GM21825 (cell line): ENCODE results near the gene CCDC28B.

Experiments
- ATAC-seq: cut with Tn5 transposase; IDR thresholded peaks from one replicate; pipeline ENCODE4 v1.9.1; 2021; ENCODE audit warnings: mild to moderate bottlenecking, moderate library complexity; ENCODE audit not compliant: unreplicated experiment

The CCDC28B gene

GRCh38 chr1:32192220-32192948 lies 8.0 kb upstream of the CCDC28B start:
- ATAC-seq = no peak

DNA sequence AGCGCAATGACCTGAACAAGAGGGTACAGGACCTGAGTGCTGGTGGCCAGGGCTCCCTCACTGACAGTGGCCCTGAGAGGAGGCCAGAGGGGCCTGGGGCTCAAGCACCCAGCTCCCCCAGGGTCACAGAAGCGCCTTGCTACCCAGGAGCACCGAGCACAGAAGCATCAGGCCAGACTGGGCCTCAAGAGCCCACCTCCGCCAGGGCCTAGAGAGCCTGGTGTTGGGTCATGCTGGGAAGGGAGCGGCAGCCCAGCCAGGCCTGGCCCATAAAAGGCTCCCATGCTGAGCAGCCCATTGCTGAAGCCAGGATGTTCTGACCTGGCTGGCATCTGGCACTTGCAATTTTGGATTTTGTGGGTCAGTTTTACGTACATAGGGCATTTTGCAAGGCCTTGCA lies 5.4 kb upstream of the CCDC28B start:
- ATAC-seq = no peak

GRCh38 chr1:32195531-32195930 lies 4.9 kb upstream of the CCDC28B start:
- ATAC-seq = no peak

DNA sequence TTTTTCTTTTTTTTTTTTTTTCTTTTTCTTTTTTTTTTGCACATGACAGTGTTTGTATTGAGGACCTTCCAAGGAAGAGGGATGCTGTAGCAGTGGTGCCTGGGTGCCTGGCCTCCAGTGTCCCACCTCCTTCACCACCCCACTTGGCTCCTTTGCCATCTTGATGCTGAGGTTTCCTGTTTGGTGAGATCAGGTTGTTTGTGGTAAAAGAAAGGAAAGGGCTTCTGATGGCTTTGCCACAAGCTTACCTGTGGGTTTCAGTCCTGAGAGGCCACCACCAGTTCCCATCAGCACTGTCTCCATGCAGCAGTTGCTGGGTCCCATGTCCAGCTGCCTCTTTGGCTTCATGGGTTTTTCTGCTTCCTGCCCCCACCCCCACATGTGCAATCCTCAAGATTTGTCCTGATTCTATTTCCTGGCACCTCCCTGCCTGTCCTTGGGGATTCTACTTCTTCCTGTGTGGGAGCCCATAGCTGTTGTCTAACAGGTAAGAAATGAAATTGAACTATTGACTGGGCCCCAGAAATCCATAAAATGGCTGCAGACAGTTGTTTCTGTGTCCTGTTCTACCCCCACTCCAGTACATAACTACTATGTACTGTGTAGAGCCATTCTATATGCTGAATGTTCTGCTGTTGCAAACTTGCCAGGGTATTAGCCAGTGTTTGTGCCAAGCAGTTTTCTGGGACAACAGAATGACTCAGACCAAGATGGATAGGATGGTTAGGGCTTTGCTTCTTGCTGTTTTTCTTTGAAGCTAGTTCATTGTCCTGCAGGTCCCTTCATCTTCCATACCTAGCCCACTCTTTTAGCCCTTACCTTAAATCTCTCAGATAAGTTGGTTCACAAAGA lies 4.2 kb upstream of the CCDC28B start:
- ATAC-seq = no peak

- ATAC-seq = no peak
Observed at GRCh38 chr1:32197074-32197473, 3.3 kb upstream of the CCDC28B start.

- no peak for ATAC-seq
Observed at GRCh38 chr1:32197837-32198236, 2.6 kb upstream of the CCDC28B start.

DNA sequence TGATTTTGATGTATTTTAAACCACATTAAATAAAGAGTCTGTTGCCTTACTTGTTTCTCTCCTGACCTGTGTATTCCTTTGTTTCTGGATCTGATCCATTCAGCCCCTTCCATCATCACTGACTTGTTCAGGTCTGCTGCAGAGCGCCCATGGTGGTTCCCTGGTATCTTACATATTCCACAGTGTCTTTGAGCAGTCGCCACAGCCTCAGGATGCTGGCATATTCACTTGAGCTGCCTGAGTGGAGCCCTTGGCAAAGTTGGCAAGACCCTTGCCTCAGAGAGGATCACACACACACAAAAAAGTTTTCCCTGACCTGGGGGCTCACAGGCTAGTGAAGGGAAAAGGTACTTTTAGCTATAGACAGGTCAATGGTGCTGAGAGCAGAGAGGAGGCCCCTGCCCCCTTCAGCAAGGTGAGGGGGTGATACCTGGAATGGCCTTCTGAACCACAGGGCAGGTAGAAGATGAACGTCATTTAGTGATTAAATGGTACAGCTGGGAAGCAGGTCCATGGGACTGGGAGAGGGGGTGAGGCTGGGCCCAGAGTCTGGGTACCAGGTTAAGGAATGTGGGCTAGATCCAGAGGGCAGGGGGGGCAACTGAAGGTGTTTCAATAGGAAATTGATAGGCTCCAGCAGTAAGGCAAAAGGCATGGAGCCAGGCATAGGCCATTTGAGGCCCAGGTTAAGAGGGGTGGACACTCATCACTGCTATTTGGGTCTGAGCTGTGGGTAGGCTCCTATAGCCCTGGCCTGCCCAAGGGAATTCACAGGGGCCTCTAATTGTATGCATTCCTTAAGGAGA lies 2.0 kb upstream of the CCDC28B start:
- ATAC-seq = no peak

GRCh38 chr1:32199043-32199716 lies 1.2 kb upstream of the CCDC28B start:
- no peak for ATAC-seq

DNA sequence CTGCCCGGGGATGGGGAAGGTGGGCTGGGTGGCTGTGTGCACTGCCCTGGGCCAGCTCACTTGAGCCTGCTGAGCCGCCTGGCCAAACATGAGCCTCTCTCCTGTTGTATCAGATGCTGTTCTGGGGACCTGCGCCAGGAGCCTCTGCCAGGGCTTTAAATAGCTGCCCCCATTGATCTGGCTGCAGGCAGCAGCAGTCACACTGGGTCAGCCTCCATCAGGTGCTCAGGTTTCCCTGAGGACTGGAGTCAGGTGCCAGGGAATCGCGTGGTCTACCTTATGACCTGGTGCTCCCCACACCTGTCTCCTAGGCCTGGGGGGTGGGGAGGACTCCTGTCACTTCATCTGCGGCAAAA lies 700 bp upstream of the CCDC28B start:
- ATAC-seq = no peak

- ATAC-seq = peak; percentile 42
Observed at GRCh38 chr1:32201011-32201855, 838 bp downstream of the CCDC28B start.

DNA sequence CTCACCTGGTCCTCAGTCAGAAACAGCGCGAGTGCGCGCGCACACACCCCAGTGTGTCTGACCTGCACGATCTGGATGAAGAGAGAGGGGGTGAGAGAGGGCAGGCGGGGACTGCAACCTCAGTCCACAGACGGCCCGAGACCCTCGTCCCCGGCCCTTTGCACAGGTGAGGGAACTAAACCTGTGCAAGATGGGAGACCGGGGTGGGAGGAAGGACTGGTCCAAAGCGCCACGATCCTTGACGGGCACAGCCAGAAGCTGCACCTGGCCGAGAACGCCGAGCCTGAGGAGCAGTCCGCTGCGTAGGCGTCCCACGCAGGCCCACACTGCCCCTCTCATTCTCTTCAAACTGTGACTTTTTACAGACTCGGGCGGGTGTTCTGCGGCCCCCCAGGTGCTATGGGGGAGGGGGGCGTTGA lies 4.6 kb downstream of the CCDC28B start:
- ATAC-seq = no peak

DNA sequence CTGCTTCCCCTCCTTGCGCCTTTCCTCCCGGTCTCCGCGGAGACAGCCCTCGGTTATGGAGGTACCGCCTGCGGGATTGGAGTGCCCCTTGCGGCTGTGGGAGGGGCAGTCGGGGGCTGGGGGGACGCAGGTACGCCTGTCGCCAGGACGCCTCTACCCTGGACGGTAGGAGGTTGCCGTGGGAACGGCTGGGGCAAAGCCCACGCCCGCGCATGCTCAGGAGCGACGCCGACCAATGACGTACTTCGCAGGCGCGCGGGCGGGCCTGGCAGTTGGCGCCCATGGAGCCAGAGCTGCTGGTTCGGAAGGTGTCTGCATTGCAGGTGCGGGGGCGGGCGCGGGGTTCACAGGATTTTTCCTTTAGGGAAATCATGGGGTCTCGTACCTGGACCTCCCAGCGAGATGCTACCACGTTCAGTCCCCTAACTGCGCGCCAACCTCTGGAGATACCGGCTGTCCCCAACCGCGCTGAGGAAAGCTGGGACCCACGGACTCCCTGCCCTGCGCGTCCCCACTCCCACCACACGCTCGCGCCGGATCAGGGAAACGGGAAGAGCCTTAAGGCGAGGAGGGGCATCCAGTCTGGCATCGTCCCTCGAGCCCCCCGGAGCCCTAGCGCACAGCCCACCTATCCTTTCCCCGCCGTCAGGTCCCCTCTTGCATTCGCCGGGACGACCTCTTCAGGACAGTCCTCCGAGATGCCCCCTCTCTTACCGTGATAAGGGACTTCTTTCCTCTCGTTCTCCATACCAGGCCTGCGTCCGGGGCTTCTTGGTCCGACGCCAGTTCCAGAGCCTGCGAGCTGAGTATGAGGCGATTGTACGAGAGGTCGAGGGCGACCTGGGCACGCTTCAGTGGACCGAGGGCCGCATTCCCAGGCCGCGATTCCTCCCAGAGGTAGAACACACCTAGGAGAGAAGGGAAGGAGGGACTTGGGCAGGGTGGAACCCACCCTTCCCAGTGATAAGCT lies 5.3 kb downstream of the CCDC28B start, which contains the start of gene IQCC:
Gene IQCC, plus strand, starts transcription at position 271 of the 970 bp plus-strand sequence. Its CDS starts 11 bp downstream, at position 282.
- peak; percentile 37 for ATAC-seq

- ATAC-seq = no peak
Observed at GRCh38 chr1:32208469-32208868, 8.1 kb downstream of the CCDC28B start.

DNA sequence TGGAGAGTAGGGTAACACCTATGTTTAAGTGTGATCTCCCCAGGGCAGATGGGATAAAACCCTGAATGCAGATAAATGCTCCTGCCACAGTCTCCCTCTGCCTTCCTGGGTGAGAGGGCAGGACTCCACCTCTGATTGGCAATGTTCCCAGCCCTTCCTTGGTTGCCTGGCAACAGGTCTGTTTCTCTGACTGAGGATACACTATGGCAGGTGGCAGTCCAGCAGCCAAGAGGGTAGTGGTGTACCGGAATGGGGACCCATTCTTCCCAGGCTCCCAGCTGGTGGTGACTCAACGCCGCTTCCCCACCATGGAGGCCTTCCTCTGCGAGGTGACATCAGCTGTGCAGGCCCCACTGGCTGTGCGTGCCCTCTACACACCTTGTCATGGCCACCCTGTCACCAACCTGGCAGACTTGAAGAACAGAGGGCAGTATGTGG lies 8.5 kb downstream of the CCDC28B start, which contains the start of gene DCDC2B:
Gene DCDC2B, plus strand, starts transcription at position 199 of the 438 bp plus-strand sequence. Its CDS starts 5 bp downstream, at position 204.
- no peak for ATAC-seq

DNA sequence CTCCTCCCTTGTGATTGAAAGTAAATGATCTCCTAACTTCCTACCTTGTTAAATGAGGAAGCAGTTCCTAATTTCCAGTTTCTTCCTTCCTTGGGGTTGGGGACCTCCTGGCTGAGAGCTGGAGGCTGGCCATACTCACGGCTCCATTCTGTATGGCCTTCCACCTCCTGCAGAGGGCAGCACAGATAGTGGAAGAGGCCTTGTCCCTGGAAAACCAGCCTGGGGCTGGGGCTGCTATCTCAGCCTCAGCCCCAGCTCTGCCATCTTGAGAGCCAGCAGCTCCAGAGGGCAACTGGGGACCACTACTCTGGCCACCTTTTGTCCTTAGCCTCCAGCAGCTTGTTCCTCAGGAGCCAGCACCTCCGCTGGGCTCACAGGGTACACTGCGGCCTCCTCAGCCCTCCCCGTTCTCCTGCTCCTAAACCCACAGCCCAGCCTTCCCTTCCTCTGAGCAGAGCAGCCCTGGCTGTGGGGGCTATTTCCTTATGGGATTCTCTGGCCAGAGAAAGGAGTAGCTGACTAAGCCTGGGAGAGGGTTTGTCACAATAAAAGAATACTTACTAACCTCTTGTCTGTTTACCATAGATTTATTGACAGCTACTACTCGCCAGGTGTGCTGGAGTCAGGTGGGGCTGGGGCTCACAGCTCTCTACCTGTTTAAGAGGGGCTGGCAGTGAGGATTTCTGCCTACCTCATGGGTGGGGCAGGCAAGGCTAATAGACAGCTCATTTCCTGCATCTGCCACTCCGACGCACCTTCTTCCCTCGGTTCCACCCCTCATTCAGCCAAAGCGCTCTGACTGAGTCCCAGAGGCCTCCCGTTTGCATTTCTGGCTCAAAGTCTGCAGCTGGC lies 15.5 kb downstream of the CCDC28B start:
- no peak for ATAC-seq

- ATAC-seq = no peak
Observed at GRCh38 chr1:32216566-32216965, 16.2 kb downstream of the CCDC28B start.

GRCh38 chr1:32219022-32219421 lies 18.6 kb downstream of the CCDC28B start:
- ATAC-seq = no peak
